ENCODE data around the gene PCDH9.
"Not testable (repeated sequence)": the region's sequence is repeated elsewhere in the genome, so short reads cannot be mapped to it uniquely, and the experiment has no call there.

The PCDH9 gene

DNA sequence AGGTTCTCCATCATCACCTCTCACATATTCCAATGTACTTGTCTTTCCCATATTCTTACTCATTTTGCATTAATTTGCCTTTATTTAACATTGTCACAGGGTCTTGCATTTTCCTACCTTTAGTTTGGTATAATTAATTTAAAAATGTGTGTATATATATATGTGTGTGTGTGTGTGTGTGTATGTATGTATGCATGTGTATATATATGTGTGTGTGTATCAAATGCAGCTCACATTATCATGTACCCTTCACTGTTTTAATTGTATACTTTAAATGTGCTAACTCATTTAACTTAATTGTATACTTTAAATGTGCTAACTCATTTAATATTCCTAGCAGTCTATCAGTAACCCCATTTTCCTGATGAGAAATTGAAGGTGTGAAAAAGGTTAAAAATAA lies 104.5 kb downstream of the PCDH9 start:
- DNase-seq (ENCODE audit: low read depth in 2 of 2): no peak

DNA sequence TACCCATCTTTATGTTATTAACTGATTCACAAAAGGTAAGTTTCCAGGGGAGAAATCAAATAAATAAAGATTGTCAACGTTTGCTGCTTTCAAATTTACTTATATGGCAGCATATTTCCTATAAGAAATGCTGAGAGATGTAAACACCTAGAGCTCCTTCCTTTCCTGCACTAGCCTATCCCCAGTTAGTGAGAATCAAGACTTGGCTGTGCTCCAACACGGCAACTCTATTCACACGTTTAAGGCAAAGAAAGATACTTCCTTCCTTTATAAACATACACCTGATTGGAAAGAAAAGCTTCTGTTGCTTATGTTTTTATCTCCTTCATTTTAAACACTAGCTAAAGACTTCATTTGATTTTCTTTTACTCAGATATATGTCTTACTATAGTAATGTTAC lies 107.0 kb downstream of the PCDH9 start:
- DNase-seq (ENCODE audit: low read depth in 2 of 2): no peak

DNA sequence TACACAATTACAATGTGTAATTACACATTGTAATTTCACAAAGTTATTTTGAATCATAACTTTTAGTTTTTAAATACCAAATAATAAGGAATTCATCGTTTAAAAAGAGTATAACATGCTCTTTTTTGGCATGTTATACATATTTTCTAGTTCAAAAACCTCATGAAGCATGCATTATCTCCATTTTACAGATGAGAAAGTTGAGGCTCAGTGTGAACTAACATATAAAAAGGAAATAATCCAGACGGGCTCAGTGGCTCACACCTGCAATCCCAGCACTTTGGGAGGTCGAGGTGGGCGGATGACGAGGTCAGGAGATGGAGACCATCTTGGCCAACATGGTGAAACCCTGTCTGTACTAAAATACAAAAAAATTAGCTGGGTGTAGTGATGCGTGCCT lies 107.9 kb downstream of the PCDH9 start:
- no peak for DNase-seq (ENCODE audit: low read depth in 2 of 2)

DNA sequence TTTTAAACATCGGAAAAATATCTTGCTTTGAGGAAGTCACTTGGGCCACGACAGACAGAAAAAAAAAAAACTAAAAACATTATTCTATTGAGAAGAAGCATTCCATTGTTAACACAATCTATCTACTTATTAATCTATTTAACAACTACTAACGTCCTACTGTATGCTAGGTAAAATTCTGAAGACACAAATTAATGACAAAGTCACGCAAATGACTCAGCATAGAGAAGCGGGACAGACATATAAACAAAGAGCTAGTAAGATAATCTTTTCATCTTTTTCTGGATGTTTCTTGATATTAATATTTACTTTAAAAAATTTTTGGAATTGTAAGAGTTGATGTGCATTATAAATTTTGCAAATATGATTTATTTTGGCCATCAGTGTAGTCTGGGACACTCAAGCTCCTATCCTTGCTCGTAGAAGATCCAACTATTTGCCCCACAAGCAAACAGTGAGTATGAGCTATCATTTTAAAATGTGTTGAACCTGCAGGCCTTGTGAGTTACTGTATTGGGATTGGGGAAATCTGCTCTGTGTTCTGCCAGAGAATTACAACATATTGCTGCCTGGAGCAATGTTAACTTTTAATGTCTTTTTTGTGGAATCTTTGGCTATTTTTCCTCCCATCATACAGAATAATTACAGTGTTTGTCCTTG lies 109.1 kb downstream of the PCDH9 start:
- no peak for DNase-seq (ENCODE audit: low read depth in 2 of 2)

DNA sequence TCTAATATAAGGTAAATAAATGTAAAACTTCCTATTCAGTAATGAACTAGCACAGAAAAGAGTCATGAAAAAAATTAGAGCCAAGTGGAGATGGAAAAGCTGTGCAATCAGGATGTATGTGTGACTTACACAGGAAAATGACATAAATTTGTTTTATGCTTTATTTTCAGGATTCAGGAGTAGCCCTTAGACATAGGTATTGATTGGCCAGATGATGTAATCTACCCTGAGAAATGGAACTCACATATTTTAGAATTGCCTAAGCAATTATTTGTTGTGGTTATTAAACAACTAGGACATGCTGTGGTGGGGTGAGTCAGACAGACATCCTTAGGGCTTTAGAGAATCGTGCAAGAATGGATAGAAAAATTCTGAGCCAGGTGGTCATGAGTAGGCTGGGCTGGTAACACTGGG lies 110.6 kb downstream of the PCDH9 start:
- no peak for DNase-seq (ENCODE audit: low read depth in 2 of 2)

DNA sequence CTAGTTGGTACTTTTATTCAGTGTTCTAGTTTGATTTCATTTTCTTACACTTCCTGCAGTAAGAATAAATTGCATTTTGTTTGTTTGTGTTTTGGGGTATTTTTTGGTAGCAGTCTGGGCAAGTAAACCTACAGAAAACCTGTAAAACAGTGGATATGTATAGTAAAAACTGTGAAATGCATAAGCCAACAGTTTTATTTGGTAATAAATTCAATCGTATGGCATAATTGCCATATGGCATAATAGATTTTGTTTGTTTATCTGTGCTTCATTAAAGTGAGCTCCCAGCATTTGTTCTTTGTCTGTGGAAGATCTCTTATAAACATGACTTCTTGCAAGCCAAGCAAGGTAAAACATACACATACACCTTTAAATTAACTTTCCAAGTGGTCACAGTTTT lies 111.9 kb downstream of the PCDH9 start:
- DNase-seq (ENCODE audit: low read depth in 2 of 2): no peak

DNA sequence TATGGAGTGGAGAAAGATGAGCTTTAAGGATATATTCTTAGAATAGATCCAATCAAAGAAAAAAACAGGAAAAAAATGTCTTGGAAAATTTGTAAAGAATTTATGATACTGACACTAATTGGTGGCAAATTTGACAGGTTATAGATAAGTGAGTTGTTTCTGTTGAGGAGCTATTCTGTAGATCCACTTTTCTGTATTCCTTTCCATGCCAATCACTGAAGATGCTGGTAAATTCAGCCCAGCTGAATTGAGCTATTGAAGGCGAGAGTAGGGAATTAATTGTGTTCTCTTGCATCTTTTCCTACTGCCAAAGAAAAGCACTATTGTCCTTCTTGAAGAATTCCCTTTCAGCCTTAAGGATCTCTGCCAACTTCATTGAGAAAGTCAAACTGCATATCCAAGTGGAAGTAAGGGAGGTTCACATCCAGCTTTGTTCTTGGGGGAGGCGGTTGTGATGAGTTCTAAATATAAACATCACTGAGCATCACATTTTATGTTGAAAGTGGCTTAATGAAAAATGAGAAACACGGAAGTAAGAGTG lies 113.1 kb downstream of the PCDH9 start:
- DNase-seq (ENCODE audit: low read depth in 2 of 2): no peak

DNA sequence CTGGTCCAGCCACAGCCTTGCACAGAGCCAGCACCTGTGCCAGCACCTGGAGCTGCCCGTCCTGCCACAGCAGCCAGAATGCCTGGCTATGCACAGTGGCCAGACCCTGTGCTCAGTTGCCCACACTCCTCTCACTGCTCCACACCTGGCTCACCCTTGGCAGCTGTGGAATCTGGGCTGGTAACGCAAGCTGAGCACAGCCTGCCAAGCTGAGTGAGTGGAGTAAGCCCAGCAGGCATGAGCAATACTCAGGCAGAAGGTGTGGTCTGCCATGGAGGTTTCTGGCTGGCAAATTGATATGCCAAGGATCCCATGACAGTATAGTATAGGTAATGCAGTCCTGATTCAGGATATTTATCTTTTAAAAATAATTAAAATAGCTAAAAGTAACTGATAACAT lies 122.2 kb downstream of the PCDH9 start:
- DNase-seq (ENCODE audit: low read depth in 2 of 2): no peak

DNA sequence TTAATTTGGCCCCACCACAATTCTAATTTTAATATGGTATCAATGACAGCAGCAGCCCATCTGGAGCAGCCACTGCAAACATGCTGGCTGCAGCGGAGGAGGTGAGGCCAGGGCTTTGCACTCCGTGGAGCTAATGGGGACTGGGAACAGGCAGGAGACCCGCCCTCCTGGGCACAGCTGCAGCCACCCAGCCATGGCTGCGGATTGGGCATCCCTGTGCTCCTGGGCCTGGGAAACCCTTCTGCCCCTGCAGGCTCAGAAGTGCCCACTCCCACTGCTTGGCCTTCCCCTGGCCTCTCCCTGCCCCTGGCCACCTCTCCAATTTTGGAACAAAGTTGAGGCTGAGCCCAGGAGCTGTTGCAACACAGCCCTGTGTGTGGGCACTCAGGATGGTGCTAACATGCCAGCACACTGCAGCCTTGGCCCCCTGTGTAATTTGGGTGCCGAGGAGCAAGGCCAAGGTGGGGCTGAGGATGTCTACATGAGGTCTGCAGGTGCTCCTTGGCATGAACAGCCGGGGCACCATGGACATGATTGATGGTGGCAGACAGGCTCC lies 123.6 kb downstream of the PCDH9 start:
- DNase-seq (ENCODE audit: low read depth in 2 of 2): no peak

DNA sequence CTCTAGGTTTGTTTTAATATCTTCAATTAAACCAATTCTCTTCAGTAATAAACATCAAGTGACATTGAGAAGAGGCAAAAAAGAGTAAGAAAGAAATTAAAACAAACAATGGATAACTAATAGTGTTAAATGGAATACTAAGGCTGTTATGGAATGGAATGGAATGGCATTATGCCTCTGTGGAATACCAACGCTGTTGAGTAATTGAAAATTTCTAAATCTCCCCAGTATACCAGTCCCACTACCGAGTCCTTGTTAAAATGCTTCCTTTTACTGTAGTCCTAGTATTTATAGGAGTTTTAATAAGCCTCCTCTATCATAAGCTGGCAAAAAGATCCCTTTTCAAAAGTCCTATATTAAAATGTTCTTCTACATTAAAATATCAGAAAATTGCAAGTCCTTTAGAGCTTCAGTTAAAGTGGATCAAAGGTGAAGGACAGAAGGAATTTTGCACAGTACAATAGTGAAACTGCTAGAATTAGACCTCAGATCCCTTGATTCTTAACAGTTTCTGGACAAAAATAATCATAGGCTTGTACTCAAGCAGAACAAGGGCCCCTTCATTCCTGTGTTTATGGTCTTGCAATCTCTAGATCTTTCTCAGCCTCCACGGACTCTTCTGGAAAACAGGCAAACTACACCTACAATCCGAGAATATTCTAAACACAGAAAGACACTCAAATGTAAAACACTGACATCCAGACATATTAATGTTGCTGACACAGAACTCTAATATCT lies 128.2 kb downstream of the PCDH9 start:
- DNase-seq (ENCODE audit: low read depth in 2 of 2): no peak

DNA sequence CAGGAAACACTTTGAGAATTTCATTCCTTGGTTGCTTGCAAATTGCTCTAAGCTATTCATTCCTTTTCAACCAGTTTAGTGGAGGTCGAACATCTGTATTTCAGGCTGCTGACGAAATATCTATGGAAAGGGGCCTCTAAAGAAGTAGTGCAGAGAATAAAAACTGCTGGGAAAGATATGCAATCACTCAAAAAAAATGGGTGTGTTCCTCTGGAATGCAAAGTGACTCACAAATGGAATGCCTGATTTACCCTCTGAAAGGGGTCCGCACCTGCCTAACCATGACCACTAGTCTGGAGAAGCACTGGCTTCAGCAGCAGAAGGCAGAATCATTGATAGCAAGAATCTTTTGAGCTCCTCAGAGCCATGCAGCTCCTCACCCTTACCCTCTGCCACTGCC lies 129.4 kb downstream of the PCDH9 start:
- DNase-seq (ENCODE audit: low read depth in 2 of 2): no peak

DNA sequence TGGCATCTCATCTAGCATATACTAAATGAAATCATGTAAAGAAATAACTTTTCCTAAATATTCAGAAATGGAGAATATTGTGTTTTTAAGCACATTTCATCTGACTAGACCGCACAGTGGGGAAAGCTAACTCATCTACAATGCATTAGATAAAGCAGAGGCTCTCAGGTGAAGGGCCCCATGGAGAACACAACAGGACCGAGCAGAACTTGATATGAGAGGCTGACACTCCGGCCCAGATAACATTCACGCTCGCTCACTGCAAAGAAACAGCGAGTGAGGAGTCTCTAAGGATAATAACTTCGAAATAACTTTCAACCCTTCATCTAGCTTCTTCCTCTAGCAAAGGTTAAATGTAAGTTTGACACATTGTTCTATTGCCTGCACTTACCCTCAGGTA lies 130.6 kb downstream of the PCDH9 start:
- no peak for DNase-seq (ENCODE audit: low read depth in 2 of 2)

DNA sequence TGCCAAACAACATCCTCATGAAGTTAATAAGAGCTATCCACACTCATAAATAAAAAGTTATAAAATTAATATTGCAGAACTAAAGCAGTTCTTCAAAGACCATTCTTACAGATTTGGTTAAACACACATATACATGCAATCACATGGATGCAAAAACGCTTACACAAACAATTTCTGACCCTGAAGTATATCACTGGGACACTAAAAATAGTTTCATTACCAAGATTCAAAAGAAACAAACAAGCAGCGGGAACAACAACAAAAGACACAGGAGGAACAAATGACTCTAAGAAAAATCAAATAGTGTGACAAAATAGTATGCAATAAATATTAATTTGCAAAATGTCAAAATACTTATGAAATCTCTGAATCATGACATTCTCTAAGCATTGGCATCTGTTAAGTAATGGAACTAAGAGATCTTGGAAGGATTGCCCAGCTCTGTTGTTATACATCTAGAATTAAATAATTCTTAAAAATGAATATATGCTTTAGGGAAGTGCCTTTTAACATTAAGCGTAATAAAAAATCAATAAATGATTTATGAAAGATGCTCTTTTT lies 132.2 kb downstream of the PCDH9 start:
- DNase-seq (ENCODE audit: low read depth in 2 of 2): no peak

DNA sequence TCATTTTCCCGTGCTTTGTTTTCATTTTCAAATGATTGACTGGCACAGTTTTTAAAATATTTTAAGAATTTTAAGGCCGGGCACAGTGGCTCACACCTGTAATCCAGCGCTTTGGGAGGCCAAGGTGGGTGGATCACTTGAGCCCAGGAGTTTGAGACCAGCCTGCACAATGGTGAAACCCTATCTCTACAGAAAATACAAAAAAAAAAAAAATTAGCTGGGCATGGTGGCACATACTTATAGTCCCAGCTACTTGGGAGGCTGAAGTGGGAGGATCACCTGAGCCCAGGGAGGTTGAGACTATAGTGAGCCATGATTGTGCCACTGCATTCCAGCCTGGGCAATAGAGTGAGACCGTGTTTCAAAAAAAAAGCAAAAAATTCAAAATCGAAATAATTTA lies 133.2 kb downstream of the PCDH9 start:
- DNase-seq (ENCODE audit: low read depth in 2 of 2): not testable (repeated sequence)

DNA sequence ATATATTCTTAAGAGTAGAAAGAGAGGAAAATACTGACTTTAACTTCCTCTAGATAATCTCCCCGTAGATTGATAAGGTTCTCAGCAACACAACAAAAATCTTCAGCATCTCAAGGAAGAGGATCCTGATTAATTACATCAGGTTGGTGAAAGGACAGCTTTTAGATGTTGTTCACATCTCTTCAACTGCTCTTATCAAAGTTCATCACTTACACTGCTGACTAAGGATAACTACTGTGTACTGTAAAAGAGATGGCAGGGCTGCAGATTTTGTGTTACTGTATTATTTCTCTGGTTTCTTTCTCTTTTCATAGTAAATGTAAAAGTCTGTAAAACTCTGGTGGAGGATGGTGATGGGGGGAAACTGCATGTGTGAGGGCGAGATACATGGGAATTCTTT lies 133.7 kb downstream of the PCDH9 start:
- no peak for DNase-seq (ENCODE audit: low read depth in 2 of 2)

DNA sequence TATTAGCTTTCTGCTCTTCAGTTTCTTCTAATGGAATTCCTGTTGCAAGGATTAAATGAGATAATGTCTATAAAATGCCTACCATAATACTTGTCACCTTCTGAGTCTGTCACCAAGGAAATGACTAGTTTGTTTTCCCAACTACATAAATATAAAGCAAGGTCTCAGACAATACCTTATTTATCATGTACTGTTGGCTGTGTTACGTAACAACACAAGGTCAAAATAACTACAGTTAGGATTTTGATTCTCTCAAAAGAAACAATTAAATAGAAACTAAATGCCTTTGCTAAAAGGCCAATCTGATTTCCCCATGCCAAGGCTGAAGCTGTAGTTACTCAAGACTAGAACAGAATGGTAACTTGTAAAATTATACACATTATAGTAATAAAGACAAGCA lies 134.5 kb downstream of the PCDH9 start:
- no peak for DNase-seq (ENCODE audit: low read depth in 2 of 2)

DNA sequence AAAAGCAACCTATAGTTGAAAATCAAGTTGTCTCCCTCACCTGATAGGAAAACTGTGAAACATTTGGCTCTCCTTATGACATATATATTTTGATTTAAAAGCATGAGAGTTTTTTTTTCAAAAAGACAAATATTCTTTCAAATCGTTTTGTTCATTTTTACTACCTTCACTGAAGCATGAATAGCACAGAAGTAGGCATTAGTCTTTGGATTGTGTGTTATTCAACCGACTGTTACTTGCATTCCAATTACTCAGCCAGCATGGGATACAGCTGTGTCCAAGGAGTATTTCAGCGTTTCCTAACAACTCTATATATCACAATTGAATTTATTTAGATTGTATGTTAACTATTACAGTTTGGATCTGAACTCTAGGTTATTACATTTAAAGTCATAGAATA lies 135.2 kb downstream of the PCDH9 start:
- no peak for DNase-seq (ENCODE audit: low read depth in 2 of 2)

DNA sequence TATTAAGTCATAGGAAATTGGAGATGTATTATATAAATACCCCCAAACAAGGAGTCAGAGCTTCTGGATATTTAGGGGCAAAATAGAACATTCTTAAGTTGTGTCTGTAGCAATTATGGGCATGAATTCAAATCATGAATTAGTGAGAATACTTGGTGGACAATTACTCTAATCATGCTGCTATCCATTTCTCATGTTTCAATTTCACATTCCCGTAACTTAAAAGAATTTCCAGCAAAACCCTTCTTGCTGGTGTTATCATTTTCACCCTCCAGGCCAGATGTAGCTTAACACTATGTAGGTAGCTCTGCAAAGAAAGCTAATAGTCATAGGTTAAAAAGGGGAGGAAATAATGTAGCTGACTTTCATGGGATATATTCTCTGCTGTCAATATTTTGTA lies 136.1 kb downstream of the PCDH9 start:
- no peak for DNase-seq (ENCODE audit: low read depth in 2 of 2)

DNA sequence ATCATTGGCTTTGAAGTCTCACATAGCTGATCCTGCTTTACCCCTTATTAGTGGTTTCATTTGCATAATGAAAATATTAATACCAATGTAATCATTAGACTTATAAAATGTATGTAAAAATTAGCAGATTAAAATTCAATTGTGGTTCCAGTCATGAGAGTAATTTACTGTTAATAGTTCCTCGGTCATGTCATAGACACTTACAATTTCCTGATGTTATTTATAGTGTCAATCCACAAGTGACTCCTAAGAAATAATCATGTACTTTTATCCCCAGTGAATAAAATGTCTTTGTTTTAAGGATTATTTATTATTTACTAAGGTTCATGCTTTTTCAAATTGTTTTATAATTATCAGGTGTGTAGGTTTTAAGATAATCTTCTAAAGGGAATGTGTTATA lies 138.5 kb downstream of the PCDH9 start:
- DNase-seq (ENCODE audit: low read depth in 2 of 2): no peak

DNA sequence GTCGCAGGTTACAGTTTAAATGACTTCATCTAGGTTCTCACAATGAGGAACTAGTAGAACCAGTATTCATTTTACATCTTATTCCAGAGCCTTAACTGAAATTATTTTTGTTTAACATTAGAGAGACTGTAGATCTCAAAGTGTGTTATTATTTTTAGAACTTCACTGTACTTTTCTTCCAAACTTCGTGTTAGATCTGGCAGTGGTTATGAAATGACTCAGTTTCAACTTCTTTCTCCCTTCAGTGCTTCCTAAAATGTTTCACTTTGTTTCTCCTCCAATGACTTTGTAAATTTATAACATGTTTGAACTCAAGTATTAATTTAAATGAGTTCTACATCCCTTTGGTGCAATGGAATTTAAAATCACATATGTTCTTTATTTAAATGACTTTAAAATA lies 139.3 kb downstream of the PCDH9 start:
- no peak for DNase-seq (ENCODE audit: low read depth in 2 of 2)

DNA sequence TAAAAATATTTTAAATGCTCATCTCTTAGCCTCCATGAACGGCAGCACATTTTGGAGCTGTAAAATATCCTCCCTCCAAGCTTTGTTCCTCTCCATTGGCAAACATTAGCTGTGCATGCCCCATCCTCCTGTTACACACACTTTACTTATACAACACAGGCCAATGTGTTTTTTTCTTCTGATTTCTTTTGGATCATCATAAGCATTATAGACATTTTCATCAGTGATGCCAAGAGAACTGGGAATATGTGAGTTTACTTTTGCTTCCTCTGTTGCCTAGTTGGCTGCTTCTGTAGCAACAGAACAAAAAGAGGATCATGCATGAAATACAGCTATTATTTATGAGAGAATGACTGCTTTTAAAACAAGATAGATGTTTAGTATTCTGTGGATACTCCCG lies 142.6 kb downstream of the PCDH9 start:
- no peak for DNase-seq (ENCODE audit: low read depth in 2 of 2)

DNA sequence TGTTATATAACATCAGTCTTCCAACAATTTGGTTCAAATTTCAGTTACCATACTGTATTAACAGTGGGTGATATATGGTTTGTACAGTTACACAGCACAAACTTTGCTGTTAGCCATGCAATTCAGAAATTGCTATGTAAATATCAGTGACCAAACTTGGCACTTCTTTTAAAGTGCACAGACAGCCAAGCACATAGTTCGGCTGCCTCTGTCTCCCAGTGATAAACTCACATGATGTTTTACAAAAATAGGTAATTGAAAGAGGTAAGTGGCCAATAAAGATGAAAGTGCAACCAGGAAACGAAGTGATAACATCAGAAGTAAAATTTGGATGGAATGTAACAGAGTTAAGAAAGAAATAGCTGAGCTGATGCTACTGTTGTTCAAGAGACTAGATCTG lies 143.9 kb downstream of the PCDH9 start:
- DNase-seq (ENCODE audit: low read depth in 2 of 2): no peak

DNA sequence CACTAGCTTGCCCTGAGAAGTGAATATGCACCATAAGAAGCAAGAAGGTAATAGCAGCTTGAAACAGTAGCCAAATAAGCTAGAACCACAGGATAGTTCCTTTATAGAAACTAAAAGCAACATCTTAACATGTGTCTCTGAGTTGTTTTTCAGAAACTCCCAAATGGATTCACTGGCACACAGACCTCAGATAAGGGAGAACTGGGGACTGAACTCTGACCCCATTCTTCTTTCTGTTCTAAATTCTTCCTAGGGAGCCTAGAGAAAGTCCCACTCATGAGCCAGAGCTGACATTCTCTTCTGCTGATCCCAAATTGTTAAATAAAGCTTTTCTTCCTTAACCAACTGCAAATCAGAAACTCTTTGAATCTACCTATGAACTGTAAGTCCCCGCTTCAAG lies 146.1 kb downstream of the PCDH9 start:
- DNase-seq (ENCODE audit: low read depth in 2 of 2): no peak
